HG03095 (cell line): ENCODE measurements around the gene HMX2.
"Not testable (repeated sequence)": the region's sequence is repeated elsewhere in the genome, so short reads cannot be mapped to it uniquely, and the experiment has no call there.

ENCODE experiments used
- ATAC-seq: cut with Tn5 transposase; IDR thresholded peaks from one replicate; pipeline ENCODE4 v1.9.1; 2021; ENCODE audit warnings: moderate library complexity; ENCODE audit not compliant: unreplicated experiment

The HMX2 gene

GRCh38 chr10:123150271-123150985 is 2.5 kb downstream of the HMX2 start:
- no peak for ATAC-seq

DNA sequence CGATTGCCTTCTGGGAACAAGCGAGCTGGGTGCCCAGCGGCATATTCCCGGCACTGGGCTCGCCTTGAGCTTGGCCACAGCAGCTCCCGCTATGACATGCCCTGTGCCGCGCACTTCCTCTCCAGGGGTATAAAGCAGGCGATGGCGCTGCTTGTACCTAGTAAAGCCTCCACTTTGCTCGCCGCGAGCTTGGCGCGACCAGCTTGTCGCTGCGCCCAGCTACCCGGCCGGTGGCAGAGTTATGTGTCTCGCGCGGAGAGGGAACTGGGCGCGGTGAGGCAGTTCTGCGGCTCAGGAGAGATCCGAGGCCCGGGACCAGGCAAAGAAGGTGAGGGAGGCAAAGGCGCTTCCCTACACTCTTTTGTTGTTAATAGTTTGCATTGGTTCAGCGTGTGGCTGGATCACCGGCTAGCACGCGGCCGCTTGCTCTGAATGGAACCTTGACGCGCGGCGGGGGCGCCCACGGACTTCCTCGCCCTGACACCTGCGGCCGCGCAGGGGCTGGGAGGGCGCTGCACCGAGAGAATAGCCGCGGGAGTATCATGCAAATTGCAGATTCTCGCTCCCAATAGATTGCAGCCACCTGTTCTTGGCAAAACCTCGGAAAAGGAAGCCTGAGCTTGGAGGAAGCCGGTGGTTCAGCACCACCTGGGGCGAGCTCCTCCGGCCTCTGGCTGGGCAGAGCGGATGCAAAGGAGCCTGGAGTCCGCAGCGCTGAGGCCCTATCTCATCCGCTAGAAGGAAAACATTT is 3.2 kb downstream of the HMX2 start:
- no peak for ATAC-seq

DNA sequence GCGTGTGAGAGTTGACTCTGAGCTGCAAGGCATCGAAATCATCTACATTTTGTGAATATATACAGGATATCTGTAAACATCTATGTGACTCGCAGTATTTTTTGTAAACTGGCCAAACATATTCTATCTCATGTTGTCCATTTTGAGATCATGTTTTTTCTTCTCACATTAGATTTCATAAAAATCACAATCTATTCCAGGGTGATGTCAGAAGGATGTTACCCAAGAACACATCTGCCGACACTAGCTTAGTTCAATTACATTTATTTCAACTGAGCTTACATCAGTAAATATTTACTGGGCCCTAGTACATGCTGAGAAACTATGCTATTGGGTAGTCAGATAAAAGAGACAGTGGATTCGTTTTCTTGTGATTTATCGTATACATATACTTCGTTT is 3.8 kb downstream of the HMX2 start:
- ATAC-seq = no peak

- no peak for ATAC-seq
These were observed 5.7 kb downstream of the HMX2 start for GRCh38 chr10:123153486-123154091.

DNA sequence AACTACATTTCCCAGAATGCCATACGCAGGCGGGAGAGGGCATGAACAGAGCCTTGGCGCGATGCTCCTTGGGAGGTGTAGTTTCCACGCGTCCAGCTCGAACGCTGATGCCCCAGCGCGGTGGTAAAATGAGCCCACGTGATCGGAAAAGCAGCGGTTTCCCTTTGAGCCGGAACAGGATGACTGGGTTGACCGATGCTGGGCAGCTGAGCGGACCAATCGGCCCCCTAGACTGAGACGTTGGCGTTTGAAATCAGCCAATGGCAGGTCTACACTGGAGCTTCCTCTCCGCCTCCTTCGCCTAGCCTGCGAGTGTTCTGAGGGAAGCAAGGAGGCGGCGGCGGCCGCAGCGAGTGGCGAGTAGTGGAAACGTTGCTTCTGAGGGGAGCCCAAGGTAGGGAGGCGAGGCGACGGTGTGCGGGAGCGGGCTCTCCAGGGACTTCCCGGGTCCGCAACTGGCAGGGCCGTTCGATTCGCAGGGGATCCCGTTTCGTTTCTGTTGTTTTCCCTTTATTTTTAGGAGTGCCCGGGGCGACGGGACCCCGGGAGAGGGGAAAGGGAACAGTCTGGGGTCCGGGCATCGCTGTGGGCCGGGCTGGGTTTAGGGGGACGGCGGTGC is 6.3 kb downstream of the HMX2 start, which contains the start of gene BUB3:
Gene BUB3, plus strand, starts transcription at position 311 of the 619 bp plus-strand sequence. CDS start 516 bp downstream, outside the sequence.
- peak; percentile 86 for ATAC-seq

GRCh38 chr10:123154711-123155505 is 7.0 kb downstream of the HMX2 start:
- peak; percentile 45 for ATAC-seq

DNA sequence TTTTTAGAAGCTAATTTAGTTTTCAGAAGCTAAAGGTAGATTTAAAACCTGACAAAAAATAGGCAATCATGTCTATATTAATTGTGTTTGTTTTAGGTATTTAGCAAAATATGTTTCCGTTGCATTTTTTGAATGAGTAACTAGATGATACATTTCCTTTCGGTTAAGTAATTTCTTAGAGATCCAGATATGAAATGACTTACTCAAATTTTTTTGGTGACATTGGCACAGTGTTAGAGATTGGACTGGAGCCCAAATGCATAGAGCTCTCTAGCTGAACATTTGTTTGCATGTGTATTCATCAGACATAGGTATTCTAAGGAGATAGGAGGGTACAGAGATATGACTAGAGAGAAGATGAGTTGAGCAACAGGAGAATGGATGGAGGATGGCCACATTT is 8.1 kb downstream of the HMX2 start:
- no peak for ATAC-seq

- ATAC-seq = no peak
These were observed 9.3 kb downstream of the HMX2 start for GRCh38 chr10:123157210-123157609.

GRCh38 chr10:123158682-123159081 is 10.7 kb downstream of the HMX2 start:
- no peak for ATAC-seq

- no peak for ATAC-seq
These were observed 12.5 kb downstream of the HMX2 start for GRCh38 chr10:123160311-123160980.

- ATAC-seq = no peak
These were observed 16.4 kb downstream of the HMX2 start for GRCh38 chr10:123164319-123164718.

DNA sequence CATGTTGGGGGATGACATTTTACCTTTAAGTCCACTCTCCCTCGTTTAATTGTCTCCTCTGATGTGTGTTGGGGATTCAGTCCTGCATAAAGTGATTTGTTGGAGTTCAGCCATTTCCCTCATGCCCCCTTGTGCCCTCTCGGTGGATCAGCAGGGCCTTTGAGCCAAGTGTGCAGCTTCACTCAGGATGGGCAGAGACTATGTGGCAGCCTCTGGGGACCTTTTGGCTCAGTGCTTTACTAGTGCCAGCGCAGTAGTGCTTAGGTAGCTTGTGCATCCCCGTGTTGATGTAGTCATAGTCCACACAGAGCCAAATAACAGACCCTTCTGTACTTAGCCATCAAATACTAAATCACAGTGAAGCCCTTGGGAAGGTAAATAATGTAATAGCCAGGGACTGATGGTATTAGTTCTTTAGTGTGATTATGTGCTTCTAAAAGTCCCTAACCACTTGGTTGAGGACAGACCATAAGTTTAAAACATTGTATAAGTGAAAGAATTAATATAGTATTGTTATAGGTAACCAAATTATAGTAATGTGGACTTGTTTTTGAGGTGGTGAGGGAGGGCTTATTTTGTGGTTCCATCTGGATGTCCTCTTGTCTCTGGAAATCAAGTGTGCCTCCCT is 17.6 kb downstream of the HMX2 start:
- ATAC-seq = no peak

- no peak for ATAC-seq
These were observed 18.7 kb downstream of the HMX2 start for GRCh38 chr10:123166618-123167017.

- ATAC-seq = no peak
These were observed 23.0 kb downstream of the HMX2 start for GRCh38 chr10:123170961-123171360.

- not testable (repeated sequence) for ATAC-seq
These were observed 23.7 kb downstream of the HMX2 start for GRCh38 chr10:123171616-123172015.

GRCh38 chr10:123175389-123176387 is 27.8 kb downstream of the HMX2 start:
- ATAC-seq = no peak

- ATAC-seq = not testable (repeated sequence)
These were observed 30.5 kb downstream of the HMX2 start for GRCh38 chr10:123178390-123178789.
